Activated naive CD8-positive, alpha-beta T cell treated with anti-CD3 and anti-CD28 coated beads for 36 hours (primary cell): ENCODE results near the gene LGALS14. TPM values are rescaled to one million over a fixed set of nuclear protein-coding genes. Genes with fewer than 3 reads are reported as not detected.
A peak's percentile ranks its signal among the peaks of the same experiment; 100 is the strongest.
"Not testable (repeated sequence)": the region's sequence is repeated elsewhere in the genome, so short reads cannot be mapped to it uniquely, and the experiment has no call there.

Experiments
- DNase-seq: peaks from one replicate; pipeline ENCODE4 v3.0.0; 2021
- H3K27ac Mint-ChIP-seq: one replicate; pipeline ENCODE4 v1.8.0; 2022; ENCODE audit warnings: mild to moderate bottlenecking, moderate library complexity, mixed read lengths
- H3K27me3 Mint-ChIP-seq: one replicate; pipeline ENCODE4 v1.8.0; 2022; ENCODE audit warnings: mild to moderate bottlenecking, mixed read lengths
- H3K36me3 Mint-ChIP-seq: one replicate; pipeline ENCODE4 v1.8.0; 2021; ENCODE audit warnings: mild to moderate bottlenecking, mixed read lengths
- H3K4me1 Mint-ChIP-seq: one replicate; pipeline ENCODE4 v1.8.0; 2021; ENCODE audit warnings: mixed read lengths
- H3K4me3 Mint-ChIP-seq: one replicate; pipeline ENCODE4 v1.8.0; 2022; ENCODE audit warnings: mild to moderate bottlenecking, moderate library complexity, mixed read lengths
- H3K9me3 Mint-ChIP-seq: one replicate; pipeline ENCODE4 v1.8.0; 2022; ENCODE audit warnings: mixed read lengths
- total RNA-seq, 2 experiments: library from RNA; stranded (reverse); gene quantifications; one replicate each; pipeline ENCODE4 v1.2.3, GENCODE V29; 2021

Gene LGALS14
- under 1 TPM; 0.39 to 0.70 TPM for total RNA-seq

GRCh38 chr19:39704181-39705044 lies at the start of gene LGALS14:
TSS of gene LGALS14 (plus strand) at chr19:39704481. CDS start at chr19:39704529, 48 bp downstream.
- Mint-ChIP-seq H3K4me1 (peaks cover 21% of the 10 kb centered on the region), H3K27ac (peak within 1 kb of the TSS; percentile 46), H3K27me3 (peaks cover 12% of the 10 kb centered on the region), H3K36me3 (peaks cover 2% of the 10 kb centered on the region), H3K4me3 (no peak within 1 kb of the TSS), H3K9me3 (no peaks in the 10 kb centered on the region)
- DNase-seq, result peak; percentile 8

- Mint-ChIP-seq H3K9me3 (no peaks in the 10 kb centered on the region), H3K4me3 (no peak within 1 kb of the TSS), H3K27ac (no peak within 1 kb of the TSS), H3K4me1 (no peaks in the 10 kb centered on the region), H3K36me3 (no peaks in the 10 kb centered on the region), H3K27me3 (peaks cover 28% of the 10 kb centered on the region)
- DNase-seq, result no peak
Observed at GRCh38 chr19:39655613-39656012, 48.7 kb upstream of the LGALS14 start, which contains the start of gene LGALS16. TSS of gene LGALS16 (plus strand) at chr19:39655913. CDS start at chr19:39655962, 49 bp downstream.

GRCh38 chr19:39659791-39660190 lies 44.5 kb upstream of the LGALS14 start:
- Mint-ChIP-seq H3K4me1 (no peaks in the 10 kb centered on the region), H3K36me3 (no peaks in the 10 kb centered on the region), H3K27me3 (peaks cover 6% of the 10 kb centered on the region), H3K27ac (no peak overlapping the region), H3K9me3 (no peaks in the 10 kb centered on the region), H3K4me3 (no peak overlapping the region)
- DNase-seq, result no peak

GRCh38 chr19:39660661-39661060 lies 43.6 kb upstream of the LGALS14 start:
- no peak overlapping the region for H3K27ac Mint-ChIP-seq
- H3K4me1 Mint-ChIP-seq, result no peaks in the 10 kb centered on the region
- DNase-seq, result no peak
- no peaks in the 10 kb centered on the region for H3K36me3 Mint-ChIP-seq
- H3K9me3 Mint-ChIP-seq, result peaks cover under 1% of the 10 kb centered on the region
- peaks cover 8% of the 10 kb centered on the region for H3K27me3 Mint-ChIP-seq
- no peak overlapping the region for H3K4me3 Mint-ChIP-seq

- H3K9me3 Mint-ChIP-seq, result peaks cover 2% of the 10 kb centered on the region
- no peak for DNase-seq
- H3K27me3 Mint-ChIP-seq, result peaks cover 14% of the 10 kb centered on the region
- H3K4me3 Mint-ChIP-seq, result no peak overlapping the region
- no peaks in the 10 kb centered on the region for H3K4me1 Mint-ChIP-seq
- no peak overlapping the region for H3K27ac Mint-ChIP-seq
- no peaks in the 10 kb centered on the region for H3K36me3 Mint-ChIP-seq
Observed at GRCh38 chr19:39661565-39661964, 42.7 kb upstream of the LGALS14 start.

GRCh38 chr19:39669860-39670259 lies 34.4 kb upstream of the LGALS14 start:
- not testable (repeated sequence) for H3K4me1 Mint-ChIP-seq

GRCh38 chr19:39670998-39671397 lies 33.3 kb upstream of the LGALS14 start:
- Mint-ChIP-seq H3K27ac (no peak overlapping the region), H3K9me3 (no peaks in the 10 kb centered on the region)
- DNase-seq, result no peak

More at GRCh38 chr19:39669860-39670259, 34.4 kb upstream of the LGALS14 start:
- not testable (repeated sequence) for H3K9me3 Mint-ChIP-seq, H3K27ac Mint-ChIP-seq, H3K36me3 Mint-ChIP-seq, DNase-seq, H3K4me3 Mint-ChIP-seq
- peaks cover 33% of the 10 kb centered on the region for H3K27me3 Mint-ChIP-seq

GRCh38 chr19:39671739-39672363 lies 32.4 kb upstream of the LGALS14 start:
- Mint-ChIP-seq H3K27me3 (peaks cover 32% of the 10 kb centered on the region), H3K4me3 (no peak overlapping the region), H3K27ac (no peak overlapping the region)

More at GRCh38 chr19:39670998-39671397, 33.3 kb upstream of the LGALS14 start:
- no peaks in the 10 kb centered on the region for H3K36me3 Mint-ChIP-seq
- peaks cover 37% of the 10 kb centered on the region for H3K27me3 Mint-ChIP-seq
- peaks cover 12% of the 10 kb centered on the region for H3K4me1 Mint-ChIP-seq
- H3K4me3 Mint-ChIP-seq, result no peak overlapping the region

GRCh38 chr19:39672473-39672872 lies 31.8 kb upstream of the LGALS14 start:
- no peaks in the 10 kb centered on the region for H3K9me3 Mint-ChIP-seq
- H3K27ac Mint-ChIP-seq, result no peak overlapping the region
- peaks cover 26% of the 10 kb centered on the region for H3K27me3 Mint-ChIP-seq
- no peaks in the 10 kb centered on the region for H3K36me3 Mint-ChIP-seq
- no peak for DNase-seq
- no peak overlapping the region for H3K4me3 Mint-ChIP-seq
- peaks cover 15% of the 10 kb centered on the region for H3K4me1 Mint-ChIP-seq

More at GRCh38 chr19:39671739-39672363, 32.4 kb upstream of the LGALS14 start:
- no peaks in the 10 kb centered on the region for H3K36me3 Mint-ChIP-seq
- peak; percentile 24 for DNase-seq
- H3K4me1 Mint-ChIP-seq, result peaks cover 15% of the 10 kb centered on the region
- H3K9me3 Mint-ChIP-seq, result no peaks in the 10 kb centered on the region

GRCh38 chr19:39673862-39674261 lies 30.4 kb upstream of the LGALS14 start:
- Mint-ChIP-seq H3K27me3 (peaks cover 24% of the 10 kb centered on the region), H3K4me1 (peaks cover 26% of the 10 kb centered on the region)
- not testable (repeated sequence) for DNase-seq, H3K4me3 Mint-ChIP-seq, H3K27ac Mint-ChIP-seq, H3K9me3 Mint-ChIP-seq, H3K36me3 Mint-ChIP-seq

GRCh38 chr19:39676004-39676403 lies 28.3 kb upstream of the LGALS14 start:
- peaks cover 24% of the 10 kb centered on the region for H3K27me3 Mint-ChIP-seq
- peaks cover 36% of the 10 kb centered on the region for H3K4me1 Mint-ChIP-seq

GRCh38 chr19:39677961-39678889 lies 26.1 kb upstream of the LGALS14 start:
- peaks cover 28% of the 10 kb centered on the region for H3K4me1 Mint-ChIP-seq
- H3K9me3 Mint-ChIP-seq, result no peaks in the 10 kb centered on the region
- H3K4me3 Mint-ChIP-seq, result no peak overlapping the region
- DNase-seq, result no peak
- peak overlapping the region; percentile 76 for H3K27ac Mint-ChIP-seq
- H3K36me3 Mint-ChIP-seq, result no peaks in the 10 kb centered on the region
- H3K27me3 Mint-ChIP-seq, result peaks cover 22% of the 10 kb centered on the region

More at GRCh38 chr19:39676004-39676403, 28.3 kb upstream of the LGALS14 start:
- Mint-ChIP-seq H3K27ac (peak overlapping the region; percentile 52), H3K9me3 (no peaks in the 10 kb centered on the region), H3K36me3 (no peaks in the 10 kb centered on the region), H3K4me3 (no peak overlapping the region)
- DNase-seq, result no peak

- peak; percentile 25 for DNase-seq
- H3K4me1 Mint-ChIP-seq, result peaks cover 28% of the 10 kb centered on the region
- peaks cover 14% of the 10 kb centered on the region for H3K27me3 Mint-ChIP-seq
Observed at GRCh38 chr19:39679056-39679790, 25.1 kb upstream of the LGALS14 start.

GRCh38 chr19:39679791-39680168 lies 24.5 kb upstream of the LGALS14 start:
- H3K27me3 Mint-ChIP-seq, result peaks cover 14% of the 10 kb centered on the region
- peaks cover 28% of the 10 kb centered on the region for H3K4me1 Mint-ChIP-seq
- no peaks in the 10 kb centered on the region for H3K9me3 Mint-ChIP-seq
- peak overlapping the region; percentile 18 for H3K4me3 Mint-ChIP-seq
- DNase-seq, result no peak
- H3K27ac Mint-ChIP-seq, result peak overlapping the region; percentile 77
- H3K36me3 Mint-ChIP-seq, result no peaks in the 10 kb centered on the region

More at GRCh38 chr19:39679056-39679790, 25.1 kb upstream of the LGALS14 start:
- no peaks in the 10 kb centered on the region for H3K36me3 Mint-ChIP-seq
- H3K9me3 Mint-ChIP-seq, result no peaks in the 10 kb centered on the region
- peak overlapping the region; percentile 77 for H3K27ac Mint-ChIP-seq
- peak overlapping the region; percentile 18 for H3K4me3 Mint-ChIP-seq
